Testis (tissue), 3 donors: ENCODE measurements around the gene ANGPTL3. TPM values are rescaled to one million over a fixed set of nuclear protein-coding genes. Genes with fewer than 3 reads are reported as not detected.

Source experiments
- DNase-seq: peaks from one replicate; pipeline ENCODE4 v3.0.0-alpha.2; 2019
- H3K27ac ChIP-seq, 2 donors: fragments of 200-600 bp; sonication (generic); one replicate each; pipeline ENCODE4 v1.5.1; 2019
- H3K27me3 ChIP-seq: fragments of 200-600 bp; sonication (generic); one replicate; pipeline ENCODE4 v1.5.1; 2019
- H3K36me3 ChIP-seq: fragments of 200-600 bp; sonication (generic); one replicate; pipeline ENCODE4 v1.5.1; 2017; ENCODE audit warnings: low read depth; ENCODE audit errors: missing control alignments
- H3K4me1 ChIP-seq: fragments of 200-600 bp; sonication (generic); one replicate; pipeline ENCODE4 v1.5.1; 2019
- H3K4me3 ChIP-seq, 2 donors: fragments of 200-600 bp; sonication (generic); one replicate each; pipeline ENCODE4 v1.5.1; 2017 to 2019
- H3K9me3 ChIP-seq: fragments of 200-600 bp; sonication (generic); one replicate; pipeline ENCODE4 v1.5.1; 2017
- CTCF ChIP-seq, 3 experiments: fragments of 450-650 bp in 2 of 3; fragments of 200-600 bp in 1 of 3; sonication (generic) in 1 of 3; IDR thresholded peaks; one replicate each; pipeline ENCODE4 v1.5.1; 2016 to 2019; ENCODE audit warnings: antibody characterized with exemption in 3 of 3, mild to moderate bottlenecking in 2 of 3, moderate library complexity in 1 of 3
- POLR2A ChIP-seq: fragments of 450-650 bp; IDR thresholded peaks from one replicate; pipeline ENCODE4 v1.6.1; 2017; ENCODE audit warnings: antibody characterized with exemption, mild to moderate bottlenecking, moderate library complexity
- WGBS, 2 donors: methylation state at CpG; one replicate each; pipeline ENCODE4 v1.1.5; 2018; 5-methylcytosine and 5-hydroxymethylcytosine counted together
- intact Hi-C: fragments of 100-400 bp; cut with DNase I; formaldehyde crosslinking; loops from one replicate; pipeline ENCODE4 v1.15.1; 2023; ENCODE audit warnings: low total_unique reads
- polyA plus RNA-seq: library from polyadenylated mRNA; stranded (reverse); fragments of 350-450 nt; fragmentation: Illumina TruSeq; extraction: RNeasy Lipid Tissue Mini Kit (QIAGEN cat#74804); gene quantifications from one replicate; pipeline ENCODE4 v1.2.3, GENCODE V29; 2014; ENCODE audit warnings: low read depth, low replicate concordance; ENCODE audit not compliant: insufficient read depth
- total RNA-seq, 2 donors: library from RNA; depleted of rRNA; stranded (reverse); fragments of >200 nt; gene quantifications; one replicate each; pipeline ENCODE4 v1.2.3, GENCODE V29; 2016

ANGPTL3 gene
- total and polyA plus RNA-seq, 3 donors from 2014 or later, result 0.25 TPM; not detected in 2

- Histone ChIP-seq H3K9me3 (no peaks in the 10 kb centered on the region), H3K4me3 (no peak overlapping the region), H3K27ac (no peak overlapping the region), H3K4me1 (no peaks in the 10 kb centered on the region), H3K36me3 (no peaks in the 10 kb centered on the region), H3K27me3 (no peaks in the 10 kb centered on the region)
- intact Hi-C loops, result no loop called here
- DNase-seq, result no peak
- TF ChIP-seq CTCF (IDR thresholded peaks at IDR 0.05) (no peak), POLR2A (no peak)
- WGBS, 2 donors, result 64 to 70% methylated on average over 2 of the region's 2 CpGs
Observed at GRCh38 chr1:62573675-62574074, 23.6 kb upstream of the ANGPTL3 start.

- H3K36me3 ChIP-seq, result no peaks in the 10 kb centered on the region
- no peak overlapping the region for H3K27ac ChIP-seq
- no peak overlapping the region for H3K4me3 ChIP-seq
- WGBS, 2 donors, result 50 to 67% methylated on average over 1 of the region's 1 CpG
- TF ChIP-seq POLR2A (no peak), CTCF (IDR thresholded peaks at IDR 0.05) (no peak)
- H3K4me1 ChIP-seq, result no peaks in the 10 kb centered on the region
- intact Hi-C loops, result no loop called here
- no peaks in the 10 kb centered on the region for H3K9me3 ChIP-seq
- H3K27me3 ChIP-seq, result no peaks in the 10 kb centered on the region
- DNase-seq, result no peak
Observed at GRCh38 chr1:62585469-62586155, 11.7 kb upstream of the ANGPTL3 start.

- Histone ChIP-seq H3K4me3 (no peak overlapping the region), H3K27me3 (no peaks in the 10 kb centered on the region), H3K4me1 (no peaks in the 10 kb centered on the region), H3K27ac (no peak overlapping the region), H3K36me3 (no peaks in the 10 kb centered on the region), H3K9me3 (no peaks in the 10 kb centered on the region)
- no peak for DNase-seq
- no peak for TF ChIP-seq CTCF (IDR thresholded peaks at IDR 0.05)
- TF ChIP-seq POLR2A, result no peak
- intact Hi-C loops, result no loop called here
Observed at GRCh38 chr1:62588000-62588399, 9.3 kb upstream of the ANGPTL3 start.

- TF ChIP-seq POLR2A (no peak), CTCF (IDR thresholded peaks at IDR 0.05) (no peak)
- no peak for DNase-seq
- Histone ChIP-seq H3K27me3 (no peaks in the 10 kb centered on the region), H3K4me3 (no peak overlapping the region), H3K9me3 (no peaks in the 10 kb centered on the region), H3K27ac (no peak overlapping the region), H3K4me1 (no peaks in the 10 kb centered on the region), H3K36me3 (no peaks in the 10 kb centered on the region)
- intact Hi-C loops, result no loop called here
- 83 to 87% methylated on average over 3 of the region's 3 CpGs for WGBS, 2 donors
Observed at GRCh38 chr1:62589321-62589720, 8.0 kb upstream of the ANGPTL3 start.
